Liver (tissue), 9 donors: Measurements from ENCODE around the gene METRN. TPM values are rescaled to one million over a fixed set of nuclear protein-coding genes. Genes with fewer than 3 reads are reported as not detected.

Experiments
- DNase-seq: peaks from one replicate; pipeline ENCODE4 v3.0.0-alpha.2; 2017; ENCODE audit warnings: low spot score
- H3K27ac ChIP-seq, 2 donors: one replicate each; pipeline ENCODE4 v1.7.0; 2013; ENCODE audit warnings: inconsistent platforms in 2 of 2, low read length in 2 of 2, control low read depth in 1 of 2, low read depth in 1 of 2, mild to moderate bottlenecking in 1 of 2
- H3K27me3 ChIP-seq, 4 donors: one replicate each; pipeline versions ENCODE4 v1.6.1 to v1.7.0; 2013; ENCODE audit warnings: low read length in 3 of 4, inconsistent platforms in 1 of 4, mild to moderate bottlenecking in 1 of 4, moderate library complexity in 1 of 4; ENCODE audit not compliant: control insufficient read depth in 4 of 4, insufficient read depth in 4 of 4
- H3K36me3 ChIP-seq, 4 donors: one replicate each; pipeline versions ENCODE4 v1.6.1 to v1.7.0; 2013; ENCODE audit warnings: low read length in 3 of 4, mild to moderate bottlenecking in 3 of 4, low read depth in 1 of 4, moderate library complexity in 1 of 4; ENCODE audit not compliant: control insufficient read depth in 4 of 4, insufficient read depth in 3 of 4
- H3K4me1 ChIP-seq, 4 donors: one replicate each; pipeline versions ENCODE4 v1.6.1 to v1.7.0; 2013; ENCODE audit warnings: low read length in 3 of 4, mild to moderate bottlenecking in 3 of 4, moderate library complexity in 1 of 4; ENCODE audit not compliant: control insufficient read depth in 4 of 4, insufficient read depth in 4 of 4
- H3K4me3 ChIP-seq, 3 donors: one replicate each; pipeline versions ENCODE4 v1.6.1 to v1.7.0; 2013; ENCODE audit warnings: low read length in 3 of 3, control low read depth in 1 of 3, low read depth in 1 of 3, mild to moderate bottlenecking in 1 of 3
- H3K9ac ChIP-seq, 2 donors: one replicate each; pipeline ENCODE4 v1.7.0; 2013; ENCODE audit warnings: low read length in 2 of 2, mild to moderate bottlenecking in 2 of 2, moderate library complexity in 2 of 2, control low read depth in 1 of 2, low read depth in 1 of 2
- H3K9me3 ChIP-seq, 4 donors: one replicate each; pipeline versions ENCODE4 v1.6.1 to v1.7.0; 2013; ENCODE audit warnings: low read length in 3 of 4; ENCODE audit not compliant: control insufficient read depth in 4 of 4
- CTCF ChIP-seq: fragments of 150-350 bp; IDR thresholded peaks from 2 replicates; pipeline ENCODE4 v1.5.1; 2017; ENCODE audit warnings: improper control_type of control experiment, low read depth, low read length; ENCODE audit not compliant: missing input control
- EGR1 ChIP-seq, 2 donors: IDR thresholded peaks; 2 replicates each; pipeline ENCODE4 v1.6.1; 2016 to 2018; ENCODE audit warnings: antibody characterized with exemption in 2 of 2, low read depth in 2 of 2
- FOXA2 ChIP-seq: IDR thresholded peaks from 2 replicates; pipeline ENCODE4 v1.6.1; 2016; ENCODE audit warnings: antibody characterized with exemption
- GABPA ChIP-seq, 2 donors: IDR thresholded peaks in 1 of 2; conservative IDR thresholded peaks in 1 of 2; 2 replicates each; pipeline ENCODE4 v1.6.1; 2016; ENCODE audit warnings: antibody characterized with exemption in 2 of 2, mild to moderate bottlenecking in 1 of 2, moderate library complexity in 1 of 2
- HNF4A ChIP-seq, 2 donors: conservative IDR thresholded peaks; 2 replicates each; pipeline ENCODE4 v1.6.1; 2016; ENCODE audit warnings: antibody characterized with exemption in 2 of 2, mild to moderate bottlenecking in 2 of 2
- JUND ChIP-seq, 2 donors: IDR thresholded peaks; 2 replicates each; pipeline ENCODE4 v1.6.1; 2016; ENCODE audit warnings: antibody characterized with exemption in 2 of 2
- RAD21 ChIP-seq, 2 donors: IDR thresholded peaks; 2 replicates each; pipeline ENCODE4 v1.6.1; 2016; ENCODE audit warnings: antibody characterized with exemption in 2 of 2, mild to moderate bottlenecking in 2 of 2
- RXRA ChIP-seq, 2 donors: IDR thresholded peaks; 2 replicates each; pipeline ENCODE4 v1.6.1; 2017 to 2018; ENCODE audit warnings: antibody characterized with exemption in 2 of 2, mild to moderate bottlenecking in 1 of 2
- SP1 ChIP-seq: IDR thresholded peaks from 2 replicates; pipeline ENCODE4 v1.6.1; 2018; ENCODE audit warnings: antibody characterized with exemption, mild to moderate bottlenecking
- WGBS: extraction: QIAGEN DNeasy Blood & Tissue Kit; methylation state at CpG from one replicate; pipeline ENCODE4 v1.1.7; 2013; 5-methylcytosine and 5-hydroxymethylcytosine counted together
- polyA plus RNA-seq, 2 donors: library from polyadenylated mRNA; stranded (reverse) in 1 of 2; unstranded in 1 of 2; fragments of 200-250 nt in 1 of 2; fragments of >200 nt in 1 of 2; fragmentation: Nextera tagmentation in 1 of 2; extraction: Ambion mirVana in 1 of 2; gene quantifications; one replicate each; pipeline versions ENCODE4 v1.2.1 to v1.2.3, GENCODE V29; 2013 to 2015
- total RNA-seq, 2 donors: library from RNA; depleted of rRNA; stranded (reverse); fragments of >200 nt; gene quantifications; one replicate each; pipeline ENCODE4 v1.2.3, GENCODE V29; 2014
- TF ChIP-seq, protein P1 (sequence below): IDR thresholded peaks from 2 replicates; pipeline ENCODE4 v1.6.1; 2016; ENCODE audit warnings: antibody characterized with exemption, mild to moderate bottlenecking
- donor health status: healthy.
- donor health status: healthy.
- donor health status: healthy.
- donor health status: healthy.
- donor health status: healthy.

Gene METRN
- total and polyA plus RNA-seq, 4 donors = 4.6 to 22.9 (median 7.1) TPM

DNA sequence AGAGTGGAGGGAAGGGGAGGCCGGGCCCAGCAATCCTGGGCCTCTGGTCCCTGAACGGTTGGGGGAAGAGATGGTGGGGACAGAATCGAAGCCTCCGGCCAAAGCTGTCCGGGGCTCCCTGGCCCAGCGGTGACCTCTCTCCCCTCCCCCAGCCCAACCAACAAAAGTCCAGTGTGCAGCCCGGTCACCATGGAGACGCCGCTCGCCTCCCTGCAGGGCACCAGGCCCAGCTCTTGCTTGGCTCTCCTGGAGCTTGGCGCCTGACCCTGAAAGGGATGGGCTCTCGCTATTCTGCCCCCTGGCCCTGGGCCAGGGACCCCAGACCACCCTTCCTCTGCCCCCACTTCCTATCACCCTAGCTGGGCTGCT is 1.3 kb downstream of the METRN start:
- Histone ChIP-seq H3K27me3 (no peaks in the 10 kb centered on the region), H3K27ac (no peak overlapping the region), H3K9ac (no peak overlapping the region), H3K4me1 (peaks cover 22 to 39% (median 30%) of the 10 kb centered on the region in 4 donors), H3K4me3 (peak overlapping the region in 1 of 3 donors; percentile 74), H3K9me3 (no peaks in the 10 kb centered on the region), H3K36me3 (peaks cover 0 to 2% (median 0%) of the 10 kb centered on the region in 4 donors)
- no peak for TF ChIP-seq FOXA2
- TF ChIP-seq GABPA (IDR thresholded peaks at IDR 0.05 in 1 of 2, conservative IDR thresholded peaks at IDR 0.05 in 1 of 2) = peak in 1 of 2 donors; percentile 26
- peak; percentile 65 to 77 for TF ChIP-seq RXRA (IDR thresholded peaks at IDR 0.05)
- no peak for TF ChIP-seq CTCF
- TF ChIP-seq HNF4A (conservative IDR thresholded peaks at IDR 0.05) = peak; percentile 35 to 38
- TF ChIP-seq RAD21 (IDR thresholded peaks at IDR 0.05) = no peak
- peak; percentile 53 for TF ChIP-seq SP1
- 16% methylated on average over 12 of the region's 12 CpGs for WGBS
- DNase-seq = peak; percentile 69

DNA sequence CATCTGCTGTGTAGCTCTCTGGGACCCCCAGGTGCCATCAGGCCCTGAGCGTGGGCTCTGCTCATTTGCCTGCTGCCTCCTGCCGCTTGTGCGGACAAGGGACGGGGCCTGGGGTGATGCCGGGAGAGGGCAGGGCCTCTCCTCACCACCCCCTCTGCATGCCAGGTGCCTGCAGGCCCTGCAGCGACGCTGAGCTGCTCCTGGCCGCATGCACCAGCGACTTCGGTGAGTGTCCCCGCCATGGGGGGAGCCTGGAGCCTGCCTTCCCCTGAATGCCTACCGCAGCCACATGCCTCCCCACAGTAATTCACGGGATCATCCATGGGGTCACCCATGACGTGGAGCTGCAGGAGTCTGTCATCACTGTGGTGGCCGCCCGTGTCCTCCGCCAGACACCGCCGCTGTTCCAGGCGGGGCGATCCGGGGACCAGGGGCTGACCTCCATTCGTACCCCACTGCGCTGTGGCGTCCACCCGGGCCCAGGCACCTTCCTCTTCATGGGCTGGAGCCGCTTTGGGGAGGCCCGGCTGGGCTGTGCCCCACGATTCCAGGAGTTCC is 1.9 kb downstream of the METRN start:
- TF ChIP-seq EGR1 (IDR thresholded peaks at IDR 0.05; ENCODE audit: low read depth in 2 of 2) (no peak), JUND (IDR thresholded peaks at IDR 0.05) (no peak), CTCF (no peak), RAD21 (IDR thresholded peaks at IDR 0.05) (no peak)
- TF ChIP-seq, protein P1, sequence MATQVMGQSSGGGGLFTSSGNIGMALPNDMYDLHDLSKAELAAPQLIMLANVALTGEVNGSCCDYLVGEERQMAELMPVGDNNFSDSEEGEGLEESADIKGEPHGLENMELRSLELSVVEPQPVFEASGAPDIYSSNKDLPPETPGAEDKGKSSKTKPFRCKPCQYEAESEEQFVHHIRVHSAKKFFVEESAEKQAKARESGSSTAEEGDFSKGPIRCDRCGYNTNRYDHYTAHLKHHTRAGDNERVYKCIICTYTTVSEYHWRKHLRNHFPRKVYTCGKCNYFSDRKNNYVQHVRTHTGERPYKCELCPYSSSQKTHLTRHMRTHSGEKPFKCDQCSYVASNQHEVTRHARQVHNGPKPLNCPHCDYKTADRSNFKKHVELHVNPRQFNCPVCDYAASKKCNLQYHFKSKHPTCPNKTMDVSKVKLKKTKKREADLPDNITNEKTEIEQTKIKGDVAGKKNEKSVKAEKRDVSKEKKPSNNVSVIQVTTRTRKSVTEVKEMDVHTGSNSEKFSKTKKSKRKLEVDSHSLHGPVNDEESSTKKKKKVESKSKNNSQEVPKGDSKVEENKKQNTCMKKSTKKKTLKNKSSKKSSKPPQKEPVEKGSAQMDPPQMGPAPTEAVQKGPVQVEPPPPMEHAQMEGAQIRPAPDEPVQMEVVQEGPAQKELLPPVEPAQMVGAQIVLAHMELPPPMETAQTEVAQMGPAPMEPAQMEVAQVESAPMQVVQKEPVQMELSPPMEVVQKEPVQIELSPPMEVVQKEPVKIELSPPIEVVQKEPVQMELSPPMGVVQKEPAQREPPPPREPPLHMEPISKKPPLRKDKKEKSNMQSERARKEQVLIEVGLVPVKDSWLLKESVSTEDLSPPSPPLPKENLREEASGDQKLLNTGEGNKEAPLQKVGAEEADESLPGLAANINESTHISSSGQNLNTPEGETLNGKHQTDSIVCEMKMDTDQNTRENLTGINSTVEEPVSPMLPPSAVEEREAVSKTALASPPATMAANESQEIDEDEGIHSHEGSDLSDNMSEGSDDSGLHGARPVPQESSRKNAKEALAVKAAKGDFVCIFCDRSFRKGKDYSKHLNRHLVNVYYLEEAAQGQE = no peak
- no peak overlapping the region for H3K27ac ChIP-seq
- H3K27me3 ChIP-seq = no peaks in the 10 kb centered on the region
- no peak overlapping the region for H3K9ac ChIP-seq
- H3K4me1 ChIP-seq = peaks cover 25 to 44% (median 35%) of the 10 kb centered on the region in 4 donors
- peaks cover 0 to 2% (median 0%) of the 10 kb centered on the region in 4 donors for H3K36me3 ChIP-seq
- no peaks in the 10 kb centered on the region for H3K9me3 ChIP-seq
- H3K4me3 ChIP-seq = no peak overlapping the region
- WGBS = 90% methylated on average over 29 of the region's 29 CpGs
- no peak for DNase-seq
